Upper lobe of left lung (tissue), 6 donors: ENCODE data around the gene ZNF219. TPM values are rescaled to one million over a fixed set of nuclear protein-coding genes. Genes with fewer than 3 reads are reported as not detected.

Experiments
- ATAC-seq, 2 donors: fragments of 200-7000 bp; cut with Tn5 transposase; one replicate each; pipeline ENCODE4 v1.9.1; 2022; ENCODE audit warnings: mild to moderate bottlenecking in 2 of 2, moderate library complexity in 2 of 2; ENCODE audit not compliant: low FRiP score in 2 of 2
- DNase-seq, 2 donors: peaks; one replicate each; pipeline ENCODE4 v3.0.0-alpha.2; 2019 to 2020
- H3K27ac ChIP-seq, 4 donors: fragments of 200-600 bp; sonication (generic); one replicate each; pipeline ENCODE4 v1.5.1; 2016 to 2019
- H3K27me3 ChIP-seq, 4 donors: fragments of 200-600 bp; sonication (generic); one replicate each; pipeline ENCODE4 v1.5.1; 2017 to 2019
- H3K36me3 ChIP-seq, 4 donors: fragments of 200-600 bp; sonication (generic); one replicate each; pipeline ENCODE4 v1.5.1; 2016 to 2019
- H3K4me1 ChIP-seq, 4 donors: fragments of 200-600 bp; sonication (generic); one replicate each; pipeline ENCODE4 v1.5.1; 2018 to 2019
- H3K4me3 ChIP-seq, 4 donors: fragments of 200-600 bp; sonication (generic); one replicate each; pipeline ENCODE4 v1.5.1; 2017 to 2019; ENCODE audit warnings: mild to moderate bottlenecking in 2 of 4, moderate library complexity in 1 of 4
- H3K9me3 ChIP-seq, 4 donors: fragments of 200-600 bp; sonication (generic); one replicate each; pipeline ENCODE4 v1.5.1; 2018 to 2019
- CTCF ChIP-seq, 6 experiments: fragments of 450-650 bp in 4 of 6; fragments of 200-600 bp in 2 of 6; sonication (generic) in 2 of 6; IDR thresholded peaks; one replicate each; pipeline ENCODE4 v1.5.1; 2016 to 2019; ENCODE audit warnings: antibody characterized with exemption in 6 of 6
- EP300 ChIP-seq, 4 donors: sonication (generic); formaldehyde crosslinking; IDR thresholded peaks; one replicate each; pipeline ENCODE4 v1.5.1; 2017; ENCODE audit warnings: antibody characterized with exemption in 4 of 4, control low read depth in 2 of 4
- POLR2A ChIP-seq, 4 donors: fragments of 450-650 bp; IDR thresholded peaks; one replicate each; pipeline ENCODE4 v1.5.1; 2016 to 2017; ENCODE audit warnings: antibody characterized with exemption in 4 of 4, mild to moderate bottlenecking in 2 of 4
- POLR2AphosphoS5 ChIP-seq, 2 donors: sonication (generic); formaldehyde crosslinking; IDR thresholded peaks; one replicate each; pipeline ENCODE4 v1.5.1; 2017; ENCODE audit warnings: antibody characterized with exemption in 2 of 2
- WGBS, 2 donors: methylation state at CpG; one replicate each; pipeline ENCODE4 v1.1.5; 2017 to 2018; 5-methylcytosine and 5-hydroxymethylcytosine counted together
- total RNA-seq, 6 donors: library from RNA; depleted of rRNA in 4 of 6; stranded (reverse); fragments of >200 nt in 4 of 6; gene quantifications; one replicate each; pipeline versions ENCODE4 v1.1.0 to v1.2.1, GENCODE V29; 2016 to 2021
- donor health status: DM: no; HTN: no; CAD: no; lungs with moderate emphysema.
- donor health status: DM: no; HTN: yes; CAD: no; lungs with severe emphysema.

The ZNF219 gene
- total RNA-seq, 6 donors from 2014 or later = 46.1 to 97.5 (median 56.3) TPM

- TF ChIP-seq POLR2AphosphoS5 (IDR thresholded peaks at IDR 0.05) (no peak), POLR2A (IDR thresholded peaks at IDR 0.05) (no peak), CTCF (IDR thresholded peaks at IDR 0.05) (no peak), EP300 (IDR thresholded peaks at IDR 0.05) (no peak)
- Histone ChIP-seq H3K27me3 (no peaks in the 10 kb centered on the region), H3K4me1 (peaks cover 26 to 39% (median 34%) of the 10 kb centered on the region in 4 donors), H3K36me3 (peaks cover 0 to 56% (median 29%) of the 10 kb centered on the region in 4 donors), H3K4me3 (no peak overlapping the region), H3K27ac (peak overlapping the region in 1 of 4 donors; percentile 34), H3K9me3 (no peaks in the 10 kb centered on the region)
- DNase-seq (no peak), ATAC-seq (no peak)
- WGBS, 2 donors = 93 to 100% methylated on average over 1 to 5 of the region's 9 CpGs
These were observed 24.5 kb downstream of the ZNF219 start for GRCh38 chr14:21073921-21074320.

GRCh38 chr14:21072781-21073339, 25.6 kb downstream of the ZNF219 start:
- DNase-seq (no peak), ATAC-seq (no peak)
- Histone ChIP-seq H3K9me3 (no peaks in the 10 kb centered on the region), H3K4me1 (peaks cover 31 to 46% (median 40%) of the 10 kb centered on the region in 4 donors), H3K4me3 (no peak overlapping the region), H3K36me3 (peaks cover 0 to 46% (median 19%) of the 10 kb centered on the region in 4 donors), H3K27ac (peak overlapping the region in 3 of 4 donors; percentile 19 to 96 (median 92)), H3K27me3 (no peaks in the 10 kb centered on the region)
- no peak for TF ChIP-seq POLR2AphosphoS5 (IDR thresholded peaks at IDR 0.05)
- TF ChIP-seq POLR2A (IDR thresholded peaks at IDR 0.05) = no peak
- TF ChIP-seq CTCF (IDR thresholded peaks at IDR 0.05) = no peak
- TF ChIP-seq EP300 (IDR thresholded peaks at IDR 0.05) = no peak
- 80 to 95% methylated on average over 6 to 9 of the region's 9 CpGs for WGBS, 2 donors

- ATAC-seq (peak in 1 of 2 donors; percentile 63), DNase-seq (no peak)
- H3K4me1 ChIP-seq = peaks cover 31 to 46% (median 40%) of the 10 kb centered on the region in 4 donors
- 25 to 37% methylated on average over 4 of the region's 4 CpGs for WGBS, 2 donors
- H3K36me3 ChIP-seq = peaks cover 0 to 39% (median 19%) of the 10 kb centered on the region in 4 donors
- H3K27ac ChIP-seq = peak overlapping the region; percentile 86 to 96 (median 92)
- peak overlapping the region; percentile 74 to 84 (median 77) for H3K4me3 ChIP-seq
- no peaks in the 10 kb centered on the region for H3K27me3 ChIP-seq
- no peak for TF ChIP-seq POLR2A (IDR thresholded peaks at IDR 0.05)
- TF ChIP-seq CTCF (IDR thresholded peaks at IDR 0.05) = no peak
- TF ChIP-seq EP300 (IDR thresholded peaks at IDR 0.05) = no peak
- TF ChIP-seq POLR2AphosphoS5 (IDR thresholded peaks at IDR 0.05) = no peak
- no peaks in the 10 kb centered on the region for H3K9me3 ChIP-seq
These were observed 26.4 kb downstream of the ZNF219 start for GRCh38 chr14:21072031-21072473.

GRCh38 chr14:21071225-21072030, 27.0 kb downstream of the ZNF219 start:
- Histone ChIP-seq H3K4me3 (peak overlapping the region; percentile 74 to 84 (median 77)), H3K4me1 (peaks cover 31 to 46% (median 40%) of the 10 kb centered on the region in 4 donors), H3K9me3 (no peaks in the 10 kb centered on the region), H3K36me3 (peaks cover 0 to 33% (median 14%) of the 10 kb centered on the region in 4 donors), H3K27me3 (no peaks in the 10 kb centered on the region), H3K27ac (peak overlapping the region; percentile 86 to 96 (median 92))
- 1 to 2% methylated on average over 14 to 33 of the region's 37 CpGs for WGBS, 2 donors
- TF ChIP-seq POLR2AphosphoS5 (IDR thresholded peaks at IDR 0.05) (peak in 1 of 2 donors; percentile 50), POLR2A (IDR thresholded peaks at IDR 0.05) (no peak), CTCF (IDR thresholded peaks at IDR 0.05) (peak in 1 of 6 experiments; percentile 7), EP300 (IDR thresholded peaks at IDR 0.05) (no peak)
- ATAC-seq = peak; percentile 82 to 86
- DNase-seq = peak; percentile 81 to 91
